ENCODE results near the gene PRKN. TPM values are rescaled to one million over a fixed set of nuclear protein-coding genes. Genes with fewer than 3 reads are reported as not detected.

Gene PRKN
- total RNA-seq, 1 donor from 2014 or later: 4.9 TPM

GRCh38 chr6:162697872-162698403 is 29.6 kb downstream of the PRKN start:
- DNase-seq (ENCODE audit: extremely low spot score in 2 of 2): no peak
- Histone ChIP-seq H3K4me3 (no peak overlapping the region), H3K36me3 (no peaks in the 10 kb centered on the region), H3K4me1 (no peaks in the 10 kb centered on the region), H3K27me3 (no peaks in the 10 kb centered on the region), H3K27ac (no peak overlapping the region), H3K9me3 (no peaks in the 10 kb centered on the region)
- intact Hi-C loops (cut with DNase I): no loop called here
- no peak for TF ChIP-seq POLR2A (IDR thresholded peaks at IDR 0.05)
- TF ChIP-seq CTCF (IDR thresholded peaks at IDR 0.05): no peak
- no peak for TF ChIP-seq POLR2AphosphoS5 (IDR thresholded peaks at IDR 0.05; ENCODE audit: insufficient read depth in 1 of 2, low read depth in 1 of 2)

- intact Hi-C loops (cut with DNase I): no loop called here
- Histone ChIP-seq H3K27ac (no peak overlapping the region), H3K4me1 (no peaks in the 10 kb centered on the region), H3K4me3 (no peak overlapping the region), H3K36me3 (no peaks in the 10 kb centered on the region), H3K27me3 (no peaks in the 10 kb centered on the region), H3K9me3 (no peaks in the 10 kb centered on the region)
- no peak for TF ChIP-seq POLR2A (IDR thresholded peaks at IDR 0.05)
- no peak for TF ChIP-seq CTCF (IDR thresholded peaks at IDR 0.05)
- no peak for TF ChIP-seq POLR2AphosphoS5 (IDR thresholded peaks at IDR 0.05; ENCODE audit: insufficient read depth in 1 of 2, low read depth in 1 of 2)
- DNase-seq (ENCODE audit: extremely low spot score in 2 of 2): no peak
These were observed 37.4 kb downstream of the PRKN start for GRCh38 chr6:162690158-162690557.

DNA sequence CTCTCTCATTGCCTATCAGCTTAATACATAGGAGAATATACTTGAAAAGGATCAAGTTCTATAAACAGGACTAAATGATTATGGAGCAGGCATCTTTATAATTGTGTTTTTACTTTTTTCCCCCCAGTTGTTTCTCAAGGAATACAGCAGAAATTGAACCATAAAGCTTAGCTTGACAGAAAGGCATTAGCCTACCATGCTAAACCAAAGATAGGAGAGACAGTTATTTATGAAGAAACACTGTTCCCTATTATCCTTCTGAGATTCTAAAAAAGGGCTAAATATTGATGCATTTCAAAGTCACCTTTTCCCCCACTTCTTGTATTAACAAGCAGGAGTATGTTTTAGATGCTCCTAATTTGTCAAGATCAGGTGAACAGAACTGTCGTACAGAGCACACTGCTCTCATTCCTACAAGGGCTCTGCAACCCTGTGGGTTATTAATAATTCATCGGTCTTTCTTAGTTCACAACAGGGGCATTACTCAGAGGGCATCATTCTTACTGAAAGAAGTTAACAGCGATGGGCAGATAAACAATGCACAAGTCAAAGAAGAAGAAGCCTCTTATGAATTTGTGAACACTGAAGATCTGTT is 38.7 kb downstream of the PRKN start:
- no peak for DNase-seq (ENCODE audit: extremely low spot score in 2 of 2)
- TF ChIP-seq POLR2A (IDR thresholded peaks at IDR 0.05): no peak
- no peak for TF ChIP-seq CTCF (IDR thresholded peaks at IDR 0.05)
- Histone ChIP-seq H3K36me3 (no peaks in the 10 kb centered on the region), H3K4me1 (no peaks in the 10 kb centered on the region), H3K4me3 (no peak overlapping the region), H3K27ac (no peak overlapping the region), H3K9me3 (no peaks in the 10 kb centered on the region), H3K27me3 (no peaks in the 10 kb centered on the region)
- intact Hi-C loops (cut with DNase I): no loop called here

DNA sequence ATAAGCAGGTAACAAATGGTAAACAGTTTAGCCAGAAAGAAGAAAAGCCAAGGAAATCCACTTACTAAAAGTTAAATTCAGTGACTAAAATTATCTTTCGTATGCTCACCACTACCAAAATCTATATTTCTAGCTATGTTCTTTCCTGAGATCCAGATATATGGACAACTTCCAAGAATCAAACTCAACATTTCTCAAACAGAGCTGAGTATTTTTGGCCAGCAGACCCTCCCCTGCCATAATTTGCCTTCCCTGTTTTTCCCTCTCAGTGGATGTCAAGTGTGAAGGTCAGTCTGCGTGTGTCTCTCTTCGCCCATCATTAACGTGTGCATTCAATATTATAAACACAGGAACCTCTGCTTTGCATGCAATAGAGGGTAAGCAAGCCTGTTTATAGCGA is 42.0 kb downstream of the PRKN start:
- Histone ChIP-seq H3K36me3 (no peaks in the 10 kb centered on the region), H3K9me3 (no peaks in the 10 kb centered on the region), H3K27me3 (no peaks in the 10 kb centered on the region), H3K4me1 (no peaks in the 10 kb centered on the region), H3K27ac (no peak overlapping the region), H3K4me3 (no peak overlapping the region)
- no peak for TF ChIP-seq POLR2A (IDR thresholded peaks at IDR 0.05)
- no peak for TF ChIP-seq POLR2AphosphoS5 (IDR thresholded peaks at IDR 0.05; ENCODE audit: insufficient read depth in 1 of 2, low read depth in 1 of 2)
- no peak for TF ChIP-seq CTCF (IDR thresholded peaks at IDR 0.05)
- intact Hi-C loops (cut with DNase I): no loop called here
- no peak for DNase-seq (ENCODE audit: extremely low spot score in 2 of 2)

- H3K4me1 ChIP-seq: no peaks in the 10 kb centered on the region
- no peaks in the 10 kb centered on the region for H3K27me3 ChIP-seq
- H3K9me3 ChIP-seq: no peaks in the 10 kb centered on the region
- DNase-seq (ENCODE audit: extremely low spot score in 2 of 2): no peak
- H3K36me3 ChIP-seq: no peaks in the 10 kb centered on the region
- H3K27ac ChIP-seq: no peak overlapping the region
- no peak overlapping the region for H3K4me3 ChIP-seq
- TF ChIP-seq CTCF (IDR thresholded peaks at IDR 0.05) (no peak), POLR2AphosphoS5 (IDR thresholded peaks at IDR 0.05; ENCODE audit: insufficient read depth in 1 of 2, low read depth in 1 of 2) (no peak), POLR2A (IDR thresholded peaks at IDR 0.05) (no peak)
- intact Hi-C loops (cut with DNase I): no loop called here
These were observed 42.6 kb downstream of the PRKN start for GRCh38 chr6:162684961-162685360.
